GM12878 (cell line): ENCODE results near the gene ISM1. TPM values are rescaled to one million over a fixed set of nuclear protein-coding genes. Genes with fewer than 3 reads are reported as not detected.

Experiments
- ATAC-seq: fragments of 200-7000 bp; cut with Tn5 transposase; 3 replicates; pipeline ENCODE4 v1.9.1; 2020; ENCODE audit warnings: mild to moderate bottlenecking, moderate library complexity
- BruUV-seq: library from RNA; stranded (reverse); fragments of 400-500 nt; replicated peaks from 2 replicates; lab custom pipeline; 2021; lab: Mats Ljungman, UMichigan
- CTCF ChIA-PET: fragments of 300-600 bp; sonication (Branson Sonifier 250); formaldehyde crosslinking; extraction: SDS; loops from one replicate; lab custom pipeline; 2021; ENCODE audit warnings: inconsistent platforms; lab: Yijun Ruan, JAX
- POLR2A ChIA-PET: fragments of 350-600 bp; formaldehyde crosslinking; extraction: SDS; loops from one replicate; lab custom pipeline; 2021; ENCODE audit warnings: inconsistent platforms; lab: Charles Lee
- RAD21 ChIA-PET: fragments of 300-600 bp; sonication (Branson Sonifier 250); formaldehyde crosslinking; loops from one replicate; lab custom pipeline; 2023; ENCODE audit warnings: antibody characterized with exemption; ENCODE audit not compliant: unreplicated experiment; lab: Charles Lee
- SMC1A ChIA-PET: fragments of 300-600 bp; sonication (Branson Sonifier 250); formaldehyde crosslinking; loops from one replicate; lab custom pipeline; 2023; ENCODE audit not compliant: unreplicated experiment, uncharacterized antibody; lab: Charles Lee
- DNase-seq: peaks from one replicate; pipeline ENCODE4 v3.0.0-alpha.2; 2011; ENCODE audit warnings: low read depth, low spot score
- FAIRE-seq: peaks from 3 replicates; lab custom pipeline; 2011; peaks lifted over from hg19 to GRCh38; lab: Jason Lieb, UNC
- H2AFZ ChIP-seq: 2 replicates; pipeline ENCODE4 v1.6.0; 2011; ENCODE audit warnings: low read depth, low read length, control low read depth; ENCODE audit not compliant: control insufficient read depth
- H3K27ac ChIP-seq: 2 replicates; pipeline ENCODE4 v1.5.1; 2011; ENCODE audit warnings: control low read depth; ENCODE audit not compliant: control insufficient read depth, insufficient read depth
- H3K27me3 ChIP-seq, 2 experiments: replicated peaks in 1 of 2; 2 replicates each; pipeline versions ENCODE4 v1.6.0 to v1.6.1; 2011; ENCODE audit warnings: low read length in 1 of 2; ENCODE audit not compliant: control insufficient read depth in 2 of 2, insufficient read depth in 2 of 2
- H3K36me3 ChIP-seq, 2 experiments: 2 replicates each; pipeline ENCODE4 v1.5.1; 2011; ENCODE audit warnings: low read length in 1 of 2; ENCODE audit not compliant: control insufficient read depth in 2 of 2, insufficient read depth in 2 of 2
- H3K4me1 ChIP-seq: 2 replicates; pipeline ENCODE4 v1.6.1; 2011; ENCODE audit warnings: mild to moderate bottlenecking, low read length, moderate library complexity, mixed read lengths; ENCODE audit not compliant: control insufficient read depth, insufficient read depth
- H3K4me2 ChIP-seq: 2 replicates; pipeline ENCODE4 v1.6.0; 2011; ENCODE audit warnings: control low read depth; ENCODE audit not compliant: control insufficient read depth, insufficient read depth
- H3K4me3 ChIP-seq: fragments of 200-600 bp; sonication (generic); 2 replicates; pipeline ENCODE4 v1.5.1; 2016
- H3K79me2 ChIP-seq: 2 replicates; pipeline ENCODE4 v1.6.0; 2011; ENCODE audit warnings: low read length; ENCODE audit not compliant: control insufficient read depth, insufficient read depth
- H3K9ac ChIP-seq: 2 replicates; pipeline ENCODE4 v1.8.0; 2011; ENCODE audit warnings: low read length, control low read depth, mixed read lengths; ENCODE audit not compliant: control insufficient read depth, insufficient read depth
- H3K9me3 ChIP-seq: replicated peaks from 3 replicates; pipeline ENCODE4 v1.5.1; 2011; ENCODE audit warnings: mild to moderate bottlenecking, low read length; ENCODE audit not compliant: control insufficient read depth, insufficient read depth
- H4K20me1 ChIP-seq: 2 replicates; pipeline ENCODE4 v1.6.0; 2011; ENCODE audit not compliant: control insufficient read depth, insufficient read depth
- BCLAF1 ChIP-seq: fragments of 450-650 bp; IDR thresholded peaks from 2 replicates; pipeline ENCODE4 v1.6.1; 2017; ENCODE audit warnings: antibody characterized with exemption, mild to moderate bottlenecking, moderate library complexity
- E2F8 ChIP-seq: fragments of 450-650 bp; IDR thresholded peaks from 2 replicates; pipeline ENCODE4 v1.6.1; 2018; ENCODE audit warnings: mild to moderate bottlenecking, low read depth, moderate library complexity; ENCODE audit not compliant: partially characterized antibody
- EED ChIP-seq: sonication (generic); IDR thresholded peaks from 2 replicates; pipeline ENCODE4 v1.6.1; 2016; ENCODE audit warnings: antibody characterized with exemption, low read depth
- EGR1 ChIP-seq, 2 experiments: IDR thresholded peaks; 1 replicate in 1 of 2; 2 replicates in 1 of 2; pipeline ENCODE4 v1.6.1; 2011 to 2012; ENCODE audit warnings: low read depth in 2 of 2, low read length in 2 of 2, borderline replicate concordance in 1 of 2, mild to moderate bottlenecking in 1 of 2, moderate library complexity in 1 of 2
- IKZF2 ChIP-seq, 2 experiments: fragments of 450-650 bp; IDR thresholded peaks; 2 replicates each; pipeline ENCODE4 v1.6.1; 2017; ENCODE audit warnings: mild to moderate bottlenecking in 2 of 2, moderate library complexity in 2 of 2
- IRF3 ChIP-seq: fragments of 450-650 bp; IDR thresholded peaks from 2 replicates; pipeline ENCODE4 v1.6.1; 2014; ENCODE audit warnings: mild to moderate bottlenecking
- LARP7 ChIP-seq: fragments of 450-650 bp; IDR thresholded peaks from 2 replicates; pipeline ENCODE4 v1.6.1; 2017; ENCODE audit warnings: mild to moderate bottlenecking
- RELA ChIP-seq: fragments of 450-650 bp; IDR thresholded peaks from 2 replicates; pipeline ENCODE4 v1.8.0; 2014; ENCODE audit warnings: borderline replicate concordance; ENCODE audit not compliant: partially characterized antibody
- STAT1 ChIP-seq: fragments of 450-650 bp; conservative IDR thresholded peaks from 2 replicates; pipeline ENCODE4 v1.6.1; 2014; ENCODE audit warnings: antibody characterized with exemption, mild to moderate bottlenecking
- WGBS: methylation state at CpG from one replicate; pipeline ENCODE4 v1.1.6; 2016; ENCODE audit warnings: low lambda C conversion rate; ENCODE audit not compliant: insufficient replicate concordance, insufficient coverage; ENCODE audit errors: missing lambda C conversion rate; 5-methylcytosine and 5-hydroxymethylcytosine counted together
- in situ Hi-C: fragments of 300-500 bp; cut with MboI; formaldehyde crosslinking; loops from 9 replicates; pipeline ENCODE4 v1.14.3; 2018; ENCODE audit warnings: mixed read lengths
- intact Hi-C: fragments of 100-400 bp; cut with micrococcal nuclease; formaldehyde crosslinking; loops from one replicate; pipeline ENCODE4 v1.14.2; 2022; ENCODE audit not compliant: unreplicated experiment
- polyA plus RNA-seq, 11 experiments: library from polyadenylated mRNA; depleted of rRNA in 4 of 11; unstranded in 6 of 11; stranded (reverse) in 5 of 11; fragments of >200 nt; fragmentation: Nextera tagmentation in 4 of 11; fragmentation: Illumina TruSeq in 1 of 11; extraction: Ambion mirVana in 4 of 11; extraction: Trizol in 1 of 11; gene quantifications; 1 replicate in 1 of 11; 2 replicates in 10 of 11; pipeline versions ENCODE4 v1.2.1 to v1.2.3, GENCODE V29; 2011 to 2016; ENCODE audit warnings: inconsistent platforms in 2 of 11, missing spikeins in 2 of 11, low read depth in 1 of 11
- total RNA-seq, 4 experiments: library from RNA; depleted of rRNA in 3 of 4; stranded (reverse); fragments of >200 nt in 3 of 4; fragmentation: Illumina TruSeq in 1 of 4; extraction: Trizol in 1 of 4; gene quantifications; 2 replicates each; pipeline versions ENCODE4 v1.2.1 to v1.2.3, GENCODE V29; 2013 to 2021

ISM1 gene
- total and polyA plus RNA-seq, 10 of the 15 experiments (the other 5 are each of a cell fraction or from before 2014, with no cell fraction given) = 0.01 to 0.03 TPM; not detected in 8

- Histone ChIP-seq H3K27me3 (no peaks in the 10 kb centered on the region), H3K9me3 (no peaks in the 10 kb centered on the region), H2AFZ (no peak overlapping the region), H3K79me2 (no peaks in the 10 kb centered on the region)
- SMC1A ChIA-PET = interaction anchor here (1.7 to 14.3 kb wide), 2 partner anchors 12 to 212 kb away, joined by 6 to 165 read pairs; no protein-coding TSS in a partner anchor
- POLR2A ChIA-PET = interaction anchor here (1.0 to 1.2 kb wide), 3 partner anchors 9 to 217 kb away, joined by 3 read pairs; no protein-coding TSS in a partner anchor
- no peak for DNase-seq
- in situ Hi-C loops = no loop called here
- intact Hi-C loops = no loop called here
- TF ChIP-seq IRF3 (no peak), EED (no peak), STAT1 (no peak), IKZF2 (IDR thresholded peaks at IDR 0.05) (0 out of 4 replicates have a peak, but pooled peaks of 1 of the 2 experiments have one; percentile 14), EGR1 (IDR thresholded peaks at IDR 0.05; ENCODE audit: borderline replicate concordance in 1 of 2, low read depth in 2 of 2, low read length in 2 of 2) (no peak), E2F8 (no peak), LARP7 (no peak), RELA (no peak), BCLAF1 (no peak)
- TF ChIP-seq, all 136 proteins: peak for 1
- FAIRE-seq (no peak), ATAC-seq (no peak)
- 12% methylated on average over 3 of the region's 3 CpGs for WGBS
- Histone ChIP-seq H3K27ac (no peak overlapping the region), H3K36me3 (no peaks in the 10 kb centered on the region), H3K4me2 (no peak overlapping the region), H3K4me3 (no peak overlapping the region), H3K9ac (no peak overlapping the region), H4K20me1 (no peaks in the 10 kb centered on the region), H3K4me1 (no peaks in the 10 kb centered on the region; the same call in 1 of the 2 replicates)
- CTCF ChIA-PET = interaction anchor here (2.9 kb wide), 1 partner anchor 9 kb away, joined by 15 read pairs; no protein-coding TSS in a partner anchor
- RAD21 ChIA-PET = interaction anchor here (0.8 to 2.4 kb wide), 3 partner anchors 10 to 13 kb away, joined by 4 to 10 read pairs (median 5); no protein-coding TSS in a partner anchor
- BruUV-seq = no TSS peak
Measured at GRCh38 chr20:13333793-13334192, 112.7 kb downstream of the ISM1 start.
